ENCODE data around the gene LAMA2.

- TF ChIP-seq CTCF (IDR thresholded peaks at IDR 0.05) (no peak), POLR2A (IDR thresholded peaks at IDR 0.05) (no peak)
Observed at GRCh38 chr6:129189266-129189665, 306.3 kb downstream of the LAMA2 start.
